Stimulated activated CD4-positive, alpha-beta T cell treated with anti-CD3 and anti-CD28 coated beads, Interleukin-15, amount 100 ng/mL, for 24 hours (primary cell): ENCODE data around the gene ASB2.

Experiments used
- DNase-seq: peaks from one replicate; pipeline ENCODE4 v3.0.0-alpha.2; 2020

The ASB2 gene

GRCh38 chr14:93926245-93926872 lies 50.0 kb downstream of the ASB2 start:
- DNase-seq, result no peak

- DNase-seq, result no peak
These were observed 50.9 kb downstream of the ASB2 start for GRCh38 chr14:93925374-93925895.

- no peak for DNase-seq
These were observed 51.6 kb downstream of the ASB2 start for GRCh38 chr14:93924592-93925355.

- no peak for DNase-seq
These were observed 52.7 kb downstream of the ASB2 start for GRCh38 chr14:93923626-93924025.

GRCh38 chr14:93921001-93921806 lies 55.2 kb downstream of the ASB2 start:
- DNase-seq, result no peak

- no peak for DNase-seq
These were observed 59.2 kb downstream of the ASB2 start for GRCh38 chr14:93917141-93917540.

GRCh38 chr14:93916498-93916897 lies 59.9 kb downstream of the ASB2 start:
- DNase-seq, result no peak

GRCh38 chr14:93915800-93916199 lies 60.6 kb downstream of the ASB2 start:
- DNase-seq, result no peak

GRCh38 chr14:93915070-93915705 lies 61.2 kb downstream of the ASB2 start:
- no peak for DNase-seq

GRCh38 chr14:93914278-93914677 lies 62.1 kb downstream of the ASB2 start:
- no peak for DNase-seq

GRCh38 chr14:93912782-93913181 lies 63.6 kb downstream of the ASB2 start:
- no peak for DNase-seq

GRCh38 chr14:93911975-93912615 lies 64.3 kb downstream of the ASB2 start:
- DNase-seq, result no peak

- no peak for DNase-seq
These were observed 66.8 kb downstream of the ASB2 start for GRCh38 chr14:93909429-93910128.

- peak; percentile 80 for DNase-seq
These were observed 69.7 kb downstream of the ASB2 start for GRCh38 chr14:93906341-93907329.

- DNase-seq, result no peak
These were observed 70.7 kb downstream of the ASB2 start for GRCh38 chr14:93905623-93906022.

- DNase-seq, result peak; percentile 12
These were observed 72.8 kb downstream of the ASB2 start for GRCh38 chr14:93903342-93904184.

- DNase-seq, result no peak
These were observed 73.6 kb downstream of the ASB2 start for GRCh38 chr14:93902619-93903307.

GRCh38 chr14:93901813-93902212 lies 74.6 kb downstream of the ASB2 start:
- DNase-seq, result no peak

GRCh38 chr14:93898731-93899130 lies 77.6 kb downstream of the ASB2 start:
- DNase-seq, result no peak
